Measurements from ENCODE around the gene WDR62. TPM values are rescaled to one million over a fixed set of nuclear protein-coding genes. Genes with fewer than 3 reads are reported as not detected.

Gene WDR62
- total and polyA plus RNA-seq, 2 donors (not counting 3 experiments of a cell fraction or from before 2014, with no cell fraction given): 8.0 to 13.4 TPM

GRCh38 chr19:36116344-36116637 lies 61.6 kb downstream of the WDR62 start:
- DNase-seq (ENCODE audit: low read depth, low spot score) (no peak), FAIRE-seq (no peak)
- Histone ChIP-seq H3K9me1 (replicated peaks; ENCODE audit: control insufficient read depth, extremely low read depth, insufficient read depth, low read length) (no peaks in the 10 kb centered on the region), H3K9me3 (replicated peaks; ENCODE audit: control insufficient read depth, insufficient read depth, low read length) (no peaks in the 10 kb centered on the region), H3K79me2 (ENCODE audit: control insufficient read depth, insufficient read depth, low read length) (peaks cover 15% of the 10 kb centered on the region), H2AFZ (ENCODE audit: low read depth, low read length) (no peak overlapping the region), H3K9ac (replicated peaks; ENCODE audit: extremely low read depth, insufficient read depth, low read length) (no peak overlapping the region), H3K27me3 (ENCODE audit: control insufficient read depth in 2 of 2, insufficient read depth in 2 of 2, low read length in 2 of 2) (no peaks in the 10 kb centered on the region), H3K36me3 (ENCODE audit: control insufficient read depth in 2 of 2, extremely low read depth in 1 of 2, insufficient read depth in 2 of 2, low read length in 2 of 2) (peaks cover 0 to 14% of the 10 kb centered on the region in 2 experiments), H3K4me3 (replicated peaks in 1 of 3; ENCODE audit: insufficient read depth in 1 of 3, low read depth in 1 of 3, low read length in 3 of 3) (peak overlapping the region in 1 of 3 experiments; percentile 24), H3K27ac (ENCODE audit: insufficient read depth, low read depth, low read length) (no peak overlapping the region), H3K4me1 (ENCODE audit: control insufficient read depth, extremely low read depth, insufficient read depth, low read length) (peaks cover 15% of the 10 kb centered on the region), H3K4me2 (ENCODE audit: insufficient read depth, low read length) (peak overlapping the region; percentile 44), H4K20me1 (replicated peaks; ENCODE audit: control insufficient read depth, extremely low read depth, insufficient read depth, low read length) (no peaks in the 10 kb centered on the region)
- dilution Hi-C loops (cut with MboI; ENCODE audit: extremely low pct_ligation_motif_present, low sequenced_read_pairs): no loop called here
- intact Hi-C loops (cut with micrococcal nuclease): no loop called here
- ChIA-PET POLR2A (no interaction called here), CTCF (interaction anchor here (1.0 to 3.6 kb wide), 2 partner anchors 12 to 55 kb away, joined by 4 to 32 read pairs; no protein-coding TSS in a partner anchor)
- BruUV-seq (replicated peaks): no TSS peak
- TF ChIP-seq POLR2AphosphoS5 (IDR thresholded peaks at IDR 0.05; ENCODE audit: insufficient read depth, low read depth, low read length): no peak
- TF ChIP-seq JUN (IDR thresholded peaks at IDR 0.05; ENCODE audit: borderline replicate concordance, insufficient read depth, insufficient read length, low read depth): no peak
- TF ChIP-seq MAX (IDR thresholded peaks at IDR 0.05; ENCODE audit: insufficient read depth, insufficient read length): no peak
- no peak for TF ChIP-seq FOS (IDR thresholded peaks at IDR 0.05; ENCODE audit: borderline replicate concordance, insufficient read depth, low read length)
- no peak for TF ChIP-seq POLR2A (IDR thresholded peaks at IDR 0.05; ENCODE audit: low read depth, low read length)
- no peak for TF ChIP-seq MYC (IDR thresholded peaks at IDR 0.05; ENCODE audit: low read depth, low read length)
- no peak for TF ChIP-seq EZH2 (IDR thresholded peaks at IDR 0.05; ENCODE audit: borderline replicate concordance, low read depth, low read length, severe bottlenecking)
- no peak for TF ChIP-seq GATA2 (IDR thresholded peaks at IDR 0.05; ENCODE audit: insufficient read depth, insufficient read length, low read depth, low read length)
- no peak for TF ChIP-seq CTCF (IDR thresholded peaks at IDR 0.05; ENCODE audit: extremely low read depth in 1 of 2, insufficient read depth in 1 of 2, low read depth in 1 of 2, low read length in 2 of 2)

All from endothelial cell of umbilical vein (primary cell).